ENCODE data around the gene QRFPR.

The QRFPR gene

GRCh38 chr4:121353213-121353612, 27.6 kb downstream of the QRFPR start:
- in situ Hi-C loops (cut with MboI; ENCODE audit: low sequenced_read_pairs, unreplicated experiment) = no loop called here
- DNase-seq (ENCODE audit: low spot score) = no peak
- TF ChIP-seq CTCF (IDR thresholded peaks at IDR 0.05; ENCODE audit: borderline replicate concordance, control extremely low read depth, extremely low read depth, insufficient read depth, missing control alignments) = no peak

- no peak for TF ChIP-seq CTCF (IDR thresholded peaks at IDR 0.05; ENCODE audit: borderline replicate concordance, control extremely low read depth, extremely low read depth, insufficient read depth, missing control alignments)
- in situ Hi-C loops (cut with MboI; ENCODE audit: low sequenced_read_pairs, unreplicated experiment) = no loop called here
- DNase-seq (ENCODE audit: low spot score) = no peak
These were observed 36.7 kb downstream of the QRFPR start for GRCh38 chr4:121344098-121344497.

- no peak for TF ChIP-seq CTCF (IDR thresholded peaks at IDR 0.05; ENCODE audit: borderline replicate concordance, control extremely low read depth, extremely low read depth, insufficient read depth, missing control alignments)
- no peak for DNase-seq (ENCODE audit: low spot score)
- in situ Hi-C loops (cut with MboI; ENCODE audit: low sequenced_read_pairs, unreplicated experiment) = no loop called here
These were observed 40.6 kb downstream of the QRFPR start for GRCh38 chr4:121340247-121340646.

- no peak for TF ChIP-seq CTCF (IDR thresholded peaks at IDR 0.05; ENCODE audit: borderline replicate concordance, control extremely low read depth, extremely low read depth, insufficient read depth, missing control alignments)
- DNase-seq (ENCODE audit: low spot score) = no peak
- in situ Hi-C loops (cut with MboI; ENCODE audit: low sequenced_read_pairs, unreplicated experiment) = no loop called here
These were observed 41.0 kb downstream of the QRFPR start for GRCh38 chr4:121339824-121340223.

GRCh38 chr4:121339307-121339706, 41.5 kb downstream of the QRFPR start:
- in situ Hi-C loops (cut with MboI; ENCODE audit: low sequenced_read_pairs, unreplicated experiment) = no loop called here
- DNase-seq (ENCODE audit: low spot score) = no peak
- TF ChIP-seq CTCF (IDR thresholded peaks at IDR 0.05; ENCODE audit: borderline replicate concordance, control extremely low read depth, extremely low read depth, insufficient read depth, missing control alignments) = no peak

- in situ Hi-C loops (cut with MboI; ENCODE audit: low sequenced_read_pairs, unreplicated experiment) = no loop called here
- DNase-seq (ENCODE audit: low spot score) = no peak
- TF ChIP-seq CTCF (IDR thresholded peaks at IDR 0.05; ENCODE audit: borderline replicate concordance, control extremely low read depth, extremely low read depth, insufficient read depth, missing control alignments) = no peak
These were observed 42.3 kb downstream of the QRFPR start for GRCh38 chr4:121338518-121338917.

GRCh38 chr4:121336706-121337105, 44.1 kb downstream of the QRFPR start:
- TF ChIP-seq CTCF (IDR thresholded peaks at IDR 0.05; ENCODE audit: borderline replicate concordance, control extremely low read depth, extremely low read depth, insufficient read depth, missing control alignments) = no peak

More at GRCh38 chr4:121336706-121337105, 44.1 kb downstream of the QRFPR start:
- no peak for DNase-seq (ENCODE audit: low spot score)
- in situ Hi-C loops (cut with MboI; ENCODE audit: low sequenced_read_pairs, unreplicated experiment) = no loop called here
